Activated T-cell treated with anti-CD3 and anti-CD28 coated beads, Interleukin-2, amount 50 U/mL, for 4 hours (primary cell): ENCODE results near the gene RASSF1. TPM values are rescaled to one million over a fixed set of nuclear protein-coding genes. Genes with fewer than 3 reads are reported as not detected.
A peak's percentile ranks its signal among the peaks of the same experiment; 100 is the strongest.

ENCODE experiments used
- ATAC-seq, 2 donors: fragments of 200-7000 bp; cut with Tn5 transposase; one replicate each; pipeline ENCODE4 v1.10.0; 2021
- DNase-seq: peaks from one replicate; pipeline ENCODE4 v3.0.0-alpha.2; 2020
- H3K27me3 Mint-ChIP-seq: one replicate; pipeline ENCODE4 v1.8.0; 2021; ENCODE audit warnings: low read depth, mixed read lengths
- H3K36me3 Mint-ChIP-seq: one replicate; pipeline ENCODE4 v1.8.0; 2022; ENCODE audit warnings: mixed read lengths; ENCODE audit not compliant: insufficient read depth
- H3K4me1 Mint-ChIP-seq: one replicate; pipeline ENCODE4 v1.8.0; 2021; ENCODE audit warnings: low read depth, mixed read lengths
- H3K4me3 Mint-ChIP-seq: one replicate; pipeline ENCODE4 v1.8.0; 2021; ENCODE audit warnings: mild to moderate bottlenecking, moderate library complexity, mixed read lengths
- H3K9me3 Mint-ChIP-seq: one replicate; pipeline ENCODE4 v1.8.0; 2021; ENCODE audit warnings: mixed read lengths
- total RNA-seq, 3 donors: library from RNA; stranded (reverse); gene quantifications; one replicate each; pipeline ENCODE4 v1.2.1, GENCODE V29; 2021

Gene RASSF1
- total RNA-seq, 3 donors from 2014 or later = 33.7 to 40.3 (median 37.3) TPM

DNA sequence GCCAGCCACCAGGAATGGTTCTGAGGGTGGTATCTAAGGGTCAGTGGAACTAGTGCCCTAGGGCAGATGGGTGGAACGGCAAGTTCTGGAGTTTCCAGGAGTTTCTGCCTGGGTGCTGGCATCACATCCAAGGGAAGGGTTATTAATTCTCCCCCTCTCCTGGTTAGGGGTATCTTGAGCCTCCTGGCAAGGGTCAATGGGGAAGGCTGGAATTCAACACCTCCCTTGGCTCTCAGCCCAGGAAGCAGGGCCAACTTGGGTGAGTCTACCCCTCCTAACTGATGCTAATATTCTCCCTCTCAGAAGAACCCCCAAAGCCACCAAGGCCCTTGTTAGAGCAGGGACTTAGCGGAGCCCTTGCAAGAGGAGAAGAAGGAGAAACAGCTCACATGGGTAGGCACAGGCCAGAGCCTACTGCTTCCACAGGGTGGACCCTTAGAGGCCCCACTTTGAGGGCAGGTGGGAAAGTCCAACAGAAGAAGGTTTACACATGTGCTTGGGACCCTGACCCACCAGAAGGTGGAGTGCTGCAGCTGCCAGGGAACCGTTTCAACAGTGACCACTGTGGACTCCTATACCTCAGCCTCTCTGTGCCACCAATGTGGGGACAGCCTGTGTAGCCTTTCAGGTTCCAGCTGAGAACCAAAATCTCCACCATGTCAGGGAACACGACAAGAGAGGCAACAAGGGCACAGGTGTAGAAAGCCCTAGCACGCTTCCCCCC, 15.4 kb upstream of the RASSF1 start:
- Mint-ChIP-seq H3K27me3 (no peaks in the 10 kb centered on the region), H3K9me3 (no peaks in the 10 kb centered on the region), H3K36me3 (peaks cover 17% of the 10 kb centered on the region), H3K4me3 (peak overlapping the region; percentile 96), H3K4me1 (peaks cover 46% of the 10 kb centered on the region)
- ATAC-seq (no peak), DNase-seq (no peak)

DNA sequence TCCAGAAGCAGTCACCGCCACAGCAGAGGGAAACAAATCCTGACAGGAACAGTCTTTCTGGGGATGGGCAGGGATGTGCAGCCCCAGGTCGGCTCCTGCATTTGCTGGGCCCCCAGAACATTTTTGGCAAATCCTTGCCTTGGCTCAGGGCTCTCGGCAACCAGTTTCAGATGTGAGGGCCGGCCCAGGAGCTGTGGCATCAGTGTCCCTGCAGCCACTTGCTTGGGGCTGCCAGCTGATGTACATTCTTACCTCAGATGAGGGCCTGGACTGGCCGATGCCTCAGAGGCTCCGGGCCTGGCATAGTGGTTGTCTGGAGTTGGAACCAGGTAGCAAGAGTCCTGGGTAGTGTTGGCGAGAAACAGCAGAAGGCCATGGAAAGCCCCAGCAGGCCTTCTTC, 14.2 kb upstream of the RASSF1 start:
- no peaks in the 10 kb centered on the region for H3K27me3 Mint-ChIP-seq
- no peaks in the 10 kb centered on the region for H3K9me3 Mint-ChIP-seq
- peaks cover 52% of the 10 kb centered on the region for H3K4me1 Mint-ChIP-seq
- no peak overlapping the region for H3K4me3 Mint-ChIP-seq
- no peak for DNase-seq
- ATAC-seq = no peak
- H3K36me3 Mint-ChIP-seq = peaks cover 21% of the 10 kb centered on the region

DNA sequence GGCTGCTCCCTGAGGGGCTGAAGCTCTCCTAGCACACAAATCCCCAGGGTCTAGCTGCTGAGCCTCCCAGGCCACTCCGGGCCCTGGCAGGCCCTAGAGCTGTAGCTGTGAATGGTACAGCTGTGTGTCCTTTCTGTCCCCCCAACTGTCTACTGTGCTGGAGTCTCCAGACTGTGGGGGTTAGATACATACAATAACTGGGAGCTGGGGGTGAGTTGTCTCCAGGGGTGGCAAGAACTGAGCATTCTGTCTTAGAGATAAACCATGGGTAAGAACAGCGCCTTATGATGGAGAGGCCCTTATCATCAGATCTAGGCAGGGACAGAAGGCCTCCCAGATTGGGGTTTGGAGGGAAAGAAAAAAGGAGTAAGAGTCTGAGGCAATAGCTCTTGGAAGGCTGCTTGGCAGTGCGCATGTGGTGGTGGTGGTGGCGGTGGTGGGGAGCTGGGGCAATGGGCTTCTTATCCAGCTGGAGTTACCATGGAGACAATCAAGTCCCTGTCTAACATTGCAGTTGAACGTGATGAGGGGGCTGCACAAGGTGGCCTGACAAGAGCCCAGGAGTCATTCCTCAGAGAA, 13.6 kb upstream of the RASSF1 start:
- Mint-ChIP-seq H3K9me3 (no peaks in the 10 kb centered on the region), H3K36me3 (peaks cover 21% of the 10 kb centered on the region), H3K4me1 (peaks cover 52% of the 10 kb centered on the region), H3K27me3 (no peaks in the 10 kb centered on the region), H3K4me3 (no peak overlapping the region)
- DNase-seq = no peak
- no peak for ATAC-seq

DNA sequence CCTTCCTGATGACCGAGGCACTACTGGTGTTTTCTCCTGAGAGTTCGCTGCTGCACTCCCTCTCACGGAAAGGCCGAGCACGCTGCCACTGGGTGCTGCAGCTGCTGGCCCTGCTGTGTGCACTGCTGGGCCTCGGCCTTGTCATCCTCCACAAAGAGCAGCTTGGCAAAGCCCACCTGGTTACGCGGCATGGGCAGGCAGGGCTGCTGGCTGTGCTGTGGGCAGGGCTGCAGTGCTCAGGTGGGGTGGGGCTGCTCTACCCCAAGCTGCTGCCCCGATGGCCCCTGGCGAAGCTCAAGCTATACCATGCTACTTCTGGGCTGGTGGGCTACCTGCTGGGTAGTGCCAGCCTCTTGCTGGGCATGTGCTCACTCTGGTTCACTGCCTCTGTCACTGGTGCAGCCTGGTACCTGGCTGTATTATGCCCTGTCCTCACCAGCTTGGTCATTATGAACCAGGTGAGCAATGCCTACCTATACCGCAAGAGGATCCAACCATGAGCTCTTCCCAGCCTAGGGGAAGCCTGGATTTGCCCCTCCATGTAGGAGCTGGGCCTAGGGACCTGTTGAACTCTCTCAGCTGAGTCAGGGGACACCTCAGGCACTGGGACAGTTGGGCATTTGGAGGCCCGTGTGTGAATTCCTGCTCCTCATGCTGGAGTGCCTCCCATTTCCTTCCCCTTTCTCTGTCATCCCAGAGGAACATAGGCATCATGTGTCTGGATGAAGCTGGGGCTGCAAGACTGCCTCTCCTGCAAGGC, 12.8 kb upstream of the RASSF1 start:
- Mint-ChIP-seq H3K27me3 (no peaks in the 10 kb centered on the region), H3K36me3 (peaks cover 24% of the 10 kb centered on the region), H3K4me1 (peaks cover 59% of the 10 kb centered on the region), H3K9me3 (no peaks in the 10 kb centered on the region), H3K4me3 (no peak overlapping the region)
- DNase-seq (no peak), ATAC-seq (no peak)

DNA sequence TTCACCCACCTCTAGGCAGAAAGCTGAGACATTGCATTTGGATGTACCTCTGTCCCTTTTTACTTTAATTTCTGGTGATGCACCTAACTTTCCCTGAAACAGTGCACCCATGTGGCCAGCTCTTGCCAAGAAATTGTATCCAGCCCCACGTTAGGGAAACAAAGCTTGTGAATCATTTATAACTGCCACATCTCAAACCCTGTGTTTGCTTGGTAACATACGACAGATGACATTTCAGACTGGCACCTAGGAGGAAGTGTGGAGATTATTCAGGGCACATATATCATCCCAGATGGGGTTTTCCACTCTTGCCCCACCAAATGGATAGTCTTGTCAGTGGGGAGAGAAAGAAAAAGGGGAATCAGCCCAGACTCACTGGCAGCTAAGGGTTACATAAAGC, 12.1 kb upstream of the RASSF1 start:
- H3K27me3 Mint-ChIP-seq = no peaks in the 10 kb centered on the region
- no peaks in the 10 kb centered on the region for H3K9me3 Mint-ChIP-seq
- no peak overlapping the region for H3K4me3 Mint-ChIP-seq
- H3K4me1 Mint-ChIP-seq = peaks cover 59% of the 10 kb centered on the region
- peaks cover 25% of the 10 kb centered on the region for H3K36me3 Mint-ChIP-seq
- no peak for DNase-seq
- ATAC-seq = no peak

DNA sequence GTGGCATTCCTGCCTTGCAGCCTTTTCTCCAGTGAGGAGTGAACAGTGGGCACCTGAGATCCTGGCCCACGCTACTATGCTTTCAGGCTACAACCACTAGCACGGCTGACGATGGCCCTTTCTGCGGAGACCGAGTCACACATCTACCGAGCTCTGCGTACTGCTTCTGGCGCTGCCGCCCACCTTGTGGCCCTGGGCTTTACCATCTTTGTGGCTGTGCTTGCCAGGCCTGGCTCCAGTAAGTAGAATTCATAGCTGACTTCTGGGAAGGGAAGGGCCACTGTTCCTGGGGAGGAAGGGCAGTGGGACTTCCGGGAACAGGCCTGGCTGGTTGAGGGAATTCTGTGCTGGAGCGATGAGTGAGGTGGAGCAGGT, 10.7 kb upstream of the RASSF1 start:
- Mint-ChIP-seq H3K4me1 (peaks cover 53% of the 10 kb centered on the region), H3K9me3 (no peaks in the 10 kb centered on the region), H3K4me3 (peak overlapping the region; percentile 94), H3K36me3 (peaks cover 27% of the 10 kb centered on the region), H3K27me3 (no peaks in the 10 kb centered on the region)
- ATAC-seq = no peak
- no peak for DNase-seq

DNA sequence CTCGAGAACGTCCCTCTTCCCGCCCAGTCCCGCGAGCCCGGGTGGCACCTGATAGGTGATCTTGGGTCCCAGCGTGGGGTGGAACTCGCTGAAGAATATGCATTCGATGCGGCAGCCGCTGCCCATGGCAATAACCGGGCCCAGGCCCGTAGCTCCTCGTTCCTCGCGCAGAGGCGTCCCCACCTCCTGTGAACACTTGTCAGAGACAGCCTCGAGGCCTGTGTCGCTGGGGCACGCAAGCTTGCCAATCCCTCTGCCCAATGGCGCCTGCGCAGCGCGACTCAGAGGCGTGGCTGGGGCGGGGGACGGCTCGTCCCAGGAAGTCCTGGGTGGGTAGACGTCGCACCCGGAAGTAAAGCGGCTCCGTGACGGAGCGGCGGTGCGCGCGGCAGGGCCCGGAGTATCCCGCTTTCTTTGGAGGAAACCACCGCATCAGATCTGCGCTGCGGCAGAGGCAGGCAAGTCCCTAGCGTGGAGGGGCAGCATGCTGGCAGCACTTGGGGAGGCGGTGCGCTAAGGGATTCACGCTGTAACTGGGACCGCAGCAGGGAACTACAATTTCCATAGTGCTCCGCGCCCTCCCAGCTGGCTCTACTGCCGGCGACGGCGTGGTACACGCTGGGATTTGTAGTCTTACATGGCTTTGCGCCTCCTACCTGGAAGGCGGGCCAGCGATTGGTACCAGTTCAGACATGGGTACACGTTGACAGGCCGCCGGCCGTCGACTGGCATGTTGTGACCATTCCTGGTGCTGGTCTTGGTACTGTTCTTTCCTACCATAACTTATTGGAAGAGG, 10.1 kb upstream of the RASSF1 start, which contains the start of the genes CYB561D2 and NPRL2:
Gene CYB561D2 (plus strand): TSS at position 336 of the 796 bp plus-strand sequence. CDS start 572 bp downstream, outside the sequence.
Gene NPRL2 (minus strand): TSS at position 249 of the 796 bp plus-strand sequence. CDS start 123 bp downstream, at position 126.
- peak; percentile 91 to 92 for ATAC-seq
- Mint-ChIP-seq H3K9me3 (no peaks in the 10 kb centered on the region), H3K4me3 (peak within 1 kb of the TSS; percentile 94), H3K36me3 (peaks cover 27% of the 10 kb centered on the region), H3K27me3 (no peaks in the 10 kb centered on the region), H3K4me1 (peaks cover 56% of the 10 kb centered on the region)
- DNase-seq = peak; percentile 99

DNA sequence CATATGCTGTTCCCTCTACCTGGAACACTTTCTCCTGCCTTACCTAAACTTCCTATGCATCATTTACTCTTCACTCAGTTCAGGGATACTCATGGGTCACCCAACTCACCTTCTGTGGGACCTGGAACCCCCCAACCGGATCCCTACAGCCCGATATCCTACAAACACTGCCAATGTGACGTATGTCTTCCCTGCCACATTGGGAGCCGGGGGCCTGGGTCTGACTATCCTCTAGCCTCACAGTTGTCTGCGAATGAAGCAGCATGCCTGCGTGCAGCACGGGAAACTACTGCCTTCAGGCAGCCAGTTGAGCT, 9.5 kb upstream of the RASSF1 start:
- Mint-ChIP-seq H3K4me1 (peaks cover 59% of the 10 kb centered on the region), H3K27me3 (no peaks in the 10 kb centered on the region), H3K36me3 (peaks cover 26% of the 10 kb centered on the region), H3K9me3 (no peaks in the 10 kb centered on the region), H3K4me3 (peak overlapping the region; percentile 94)
- no peak for ATAC-seq
- DNase-seq = no peak

DNA sequence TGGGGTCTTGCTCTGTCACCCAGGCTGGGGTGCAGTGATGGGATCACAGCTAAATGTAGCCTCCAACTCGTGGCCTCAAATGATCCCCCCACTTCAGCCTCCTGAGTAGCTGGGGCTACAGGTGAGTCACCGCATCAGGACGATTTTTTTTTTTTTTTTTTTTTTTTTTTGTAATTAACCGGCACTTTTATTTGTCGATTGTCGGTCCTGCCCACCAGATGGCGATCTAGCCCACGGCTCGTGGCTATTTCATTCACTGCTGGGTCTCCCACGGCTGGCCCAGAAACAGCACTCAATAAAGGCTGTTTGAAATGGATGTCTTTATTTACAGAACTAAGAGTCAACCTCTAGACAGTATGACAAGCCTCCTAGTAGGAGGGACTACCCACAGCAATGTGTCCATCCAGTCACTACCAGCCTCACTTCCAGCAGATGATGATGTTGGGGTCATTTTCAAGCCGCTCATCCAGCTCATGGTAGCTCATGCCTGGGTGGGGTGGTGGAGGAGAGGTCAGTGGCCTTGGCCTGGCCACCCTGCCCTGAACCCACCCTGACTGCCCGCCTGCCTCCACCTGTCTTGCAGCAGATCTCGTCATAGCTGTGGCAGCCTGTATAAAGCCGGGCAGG, 6.7 kb upstream of the RASSF1 start:
- H3K4me1 Mint-ChIP-seq = peaks cover 54% of the 10 kb centered on the region
- DNase-seq (peak; percentile 72), ATAC-seq (no peak)
- H3K27me3 Mint-ChIP-seq = no peaks in the 10 kb centered on the region
- no peak overlapping the region for H3K4me3 Mint-ChIP-seq
- H3K36me3 Mint-ChIP-seq = peaks cover 18% of the 10 kb centered on the region
- H3K9me3 Mint-ChIP-seq = no peaks in the 10 kb centered on the region

DNA sequence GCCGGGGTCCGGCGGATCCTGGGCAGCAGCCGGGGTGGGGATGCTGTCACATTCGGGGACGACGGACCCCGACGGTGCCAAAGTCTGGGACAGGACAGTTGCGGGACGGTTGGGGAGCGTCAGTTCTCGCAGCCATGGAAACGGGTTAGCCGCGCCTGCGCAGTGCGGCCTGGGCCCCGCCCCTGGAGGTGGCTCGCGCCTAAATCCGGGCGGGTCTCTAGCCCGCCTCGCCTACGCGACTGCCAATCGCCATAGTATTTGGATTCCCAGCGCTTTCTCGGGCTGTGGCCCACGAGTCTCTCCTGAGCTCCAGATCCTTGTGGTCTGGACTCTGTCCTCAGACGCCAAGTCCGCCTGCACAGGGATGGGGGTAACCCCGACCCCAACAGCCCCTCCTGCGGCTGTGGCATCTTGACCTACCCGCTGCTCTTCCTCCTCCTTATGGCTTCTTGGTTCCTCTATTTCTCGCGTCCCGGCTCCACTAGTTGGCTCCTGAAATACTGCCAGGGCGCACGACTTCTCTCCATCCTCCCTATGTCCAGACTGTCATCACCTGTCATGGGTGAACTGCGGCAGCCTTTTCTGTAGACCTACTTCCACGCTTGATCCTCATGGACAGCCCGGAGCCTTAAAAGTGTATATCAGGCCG, 5.1 kb upstream of the RASSF1 start, which contains the start of gene ZMYND10:
Gene ZMYND10 (minus strand): TSS at position 147 of the 649 bp plus-strand sequence. CDS start 153 bp downstream, outside the sequence.
- ATAC-seq (peak; percentile 22 to 31), DNase-seq (peak; percentile 66)
- H3K4me1 Mint-ChIP-seq = peaks cover 52% of the 10 kb centered on the region
- H3K4me3 Mint-ChIP-seq = peak within 1 kb of the TSS; percentile 40
- no peaks in the 10 kb centered on the region for H3K9me3 Mint-ChIP-seq
- peaks cover 17% of the 10 kb centered on the region for H3K36me3 Mint-ChIP-seq
- H3K27me3 Mint-ChIP-seq = no peaks in the 10 kb centered on the region

DNA sequence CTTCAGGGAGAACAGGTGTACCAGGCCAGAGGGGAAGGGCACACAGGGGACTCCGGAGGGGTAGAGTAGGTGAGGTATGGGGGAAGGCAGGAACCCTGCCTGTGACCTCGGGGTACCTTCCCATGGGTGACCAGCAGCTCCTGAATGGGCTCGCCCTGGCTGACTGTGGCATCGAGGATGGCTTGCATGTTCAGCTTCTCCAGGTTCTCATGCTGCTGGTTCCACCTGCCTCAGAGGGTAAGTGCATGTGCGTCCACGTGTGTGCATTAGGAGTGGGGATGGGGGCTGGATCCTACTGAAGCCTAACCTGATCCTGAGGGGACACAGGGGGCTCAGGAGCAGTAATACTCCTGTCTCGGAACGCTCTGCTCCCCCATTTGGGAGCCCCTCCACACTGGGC, 4.4 kb upstream of the RASSF1 start:
- Mint-ChIP-seq H3K27me3 (no peaks in the 10 kb centered on the region), H3K4me1 (peaks cover 47% of the 10 kb centered on the region), H3K9me3 (no peaks in the 10 kb centered on the region), H3K36me3 (peaks cover 14% of the 10 kb centered on the region), H3K4me3 (no peak overlapping the region)
- ATAC-seq (no peak), DNase-seq (no peak)

DNA sequence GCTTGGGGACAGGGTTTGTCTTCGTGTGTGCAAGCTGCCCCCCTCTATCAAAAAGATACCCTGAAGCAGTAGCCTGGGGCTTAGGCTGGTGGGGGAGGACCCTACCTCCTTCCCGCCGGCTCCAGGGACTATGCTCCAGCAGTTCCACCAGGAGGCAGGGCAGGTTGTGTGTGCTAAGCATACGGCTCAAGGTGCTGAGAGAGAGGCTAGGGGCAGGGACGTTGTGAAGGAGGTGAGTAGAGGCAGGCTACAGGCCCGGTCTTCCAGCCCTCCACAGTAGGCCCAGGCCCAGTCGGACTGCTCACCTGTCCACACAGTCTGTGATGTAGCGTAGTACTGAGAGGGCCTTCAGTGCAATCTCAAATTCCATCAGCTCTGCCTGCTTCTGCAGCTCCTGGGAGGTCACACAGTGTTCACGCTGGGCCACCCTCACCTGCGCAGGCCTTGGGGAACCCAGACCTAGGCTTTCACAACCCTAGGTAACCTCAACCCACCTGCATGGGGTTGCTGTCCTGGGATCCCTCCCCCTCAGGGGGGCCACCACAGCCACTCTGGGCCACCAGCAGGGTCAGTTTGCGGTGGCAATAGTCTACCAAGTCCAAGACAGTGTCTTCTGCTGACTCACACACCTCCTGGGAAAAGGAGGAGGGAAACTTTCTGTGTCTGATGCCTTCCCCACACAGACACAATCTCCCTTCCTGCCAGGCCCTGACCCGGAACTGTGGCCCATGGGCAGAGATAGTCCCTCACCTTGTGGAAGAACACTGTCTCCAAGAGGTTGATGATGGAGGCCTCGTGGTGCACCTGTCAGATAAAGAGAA, 2.4 kb upstream of the RASSF1 start:
- Mint-ChIP-seq H3K4me1 (peaks cover 46% of the 10 kb centered on the region), H3K27me3 (no peaks in the 10 kb centered on the region), H3K36me3 (peaks cover 7% of the 10 kb centered on the region), H3K4me3 (no peak overlapping the region), H3K9me3 (no peaks in the 10 kb centered on the region)
- DNase-seq (no peak), ATAC-seq (no peak)
